ENCODE measurements around the gene SMIM1. TPM values are rescaled to one million over a fixed set of nuclear protein-coding genes. Genes with fewer than 3 reads are reported as not detected.

The SMIM1 gene
- polyA plus RNA-seq, 2 of the 4 experiments (the other 2 are of a cell fraction), result 0.67 to 1.1 TPM

GRCh38 chr1:3821908-3822307 is 49.4 kb downstream of the SMIM1 start:
- Histone ChIP-seq H3K4me3 (no peak overlapping the region), H3K27ac (no peak overlapping the region), H3K9me3 (no peaks in the 10 kb centered on the region), H3K4me2 (no peak overlapping the region), H3K4me1 (no peaks in the 10 kb centered on the region)
- CTCF ChIA-PET, result interaction anchor here (0.9 kb wide), 1 partner anchor 9 kb away, joined by 3 read pairs; no protein-coding TSS in a partner anchor
- POLR2A ChIA-PET, result no interaction called here
- WGBS (ENCODE audit: missing lambda C conversion rate), result 89% methylated on average over 15 of the region's 15 CpGs
- no peak for FAIRE-seq
- no peak for ATAC-seq
- TF ChIP-seq EHMT2 (IDR thresholded peaks at IDR 0.05; ENCODE audit: low read depth) (no peak), RARB (CRISPR knock-in tag; IDR thresholded peaks at IDR 0.05) (no peak), MYC (IDR thresholded peaks at IDR 0.05; ENCODE audit: borderline replicate concordance, low read length) (no peak)
- no peak for DNase-seq (ENCODE audit: low read depth in 1 of 2, low spot score in 1 of 2)

- 95% methylated on average over 13 of the region's 16 CpGs for WGBS (ENCODE audit: missing lambda C conversion rate)
- POLR2A ChIA-PET, result no interaction called here
- no peaks in the 10 kb centered on the region for H3K4me1 ChIP-seq
- CTCF ChIA-PET, result no interaction called here
- no peak for ATAC-seq
- TF ChIP-seq GATA3 (IDR thresholded peaks at IDR 0.05; ENCODE audit: borderline replicate concordance) (no peak), FOSB (CRISPR knock-in tag; IDR thresholded peaks at IDR 0.05) (no peak), REST (IDR thresholded peaks at IDR 0.05) (no peak), FOSL2 (IDR thresholded peaks at IDR 0.05) (no peak), FOSL2 (CRISPR knock-in tag; IDR thresholded peaks at IDR 0.05) (no peak), MAFK (IDR thresholded peaks at IDR 0.05; ENCODE audit: partially characterized antibody) (no peak), HDAC2 (IDR thresholded peaks at IDR 0.05) (no peak), CEBPB (IDR thresholded peaks at IDR 0.05) (no peak), EHMT2 (IDR thresholded peaks at IDR 0.05; ENCODE audit: low read depth) (no peak)
- no peaks in the 10 kb centered on the region for H3K9me3 ChIP-seq
- DNase-seq (ENCODE audit: low read depth in 1 of 2, low spot score in 1 of 2), result no peak
- H3K4me3 ChIP-seq, result no peak overlapping the region
- H3K4me2 ChIP-seq, result no peak overlapping the region
- FAIRE-seq, result no peak
- H3K27ac ChIP-seq, result no peak overlapping the region
These were observed 49.9 kb downstream of the SMIM1 start for GRCh38 chr1:3822421-3822820.

- H3K4me2 ChIP-seq, result no peak overlapping the region
- FAIRE-seq, result no peak
- ChIA-PET POLR2A (no interaction called here), CTCF (no interaction called here)
- ATAC-seq, result no peak
- H3K4me1 ChIP-seq, result no peaks in the 10 kb centered on the region
- no peaks in the 10 kb centered on the region for H3K9me3 ChIP-seq
- no peak overlapping the region for H3K27ac ChIP-seq
- no peak overlapping the region for H3K4me3 ChIP-seq
- DNase-seq (ENCODE audit: low read depth in 1 of 2, low spot score in 1 of 2), result no peak
- WGBS (ENCODE audit: missing lambda C conversion rate), result 76% methylated on average over 4 of the region's 8 CpGs
- TF ChIP-seq CHD4 (IDR thresholded peaks at IDR 0.05; ENCODE audit: borderline replicate concordance) (no peak), FOSB (CRISPR knock-in tag; IDR thresholded peaks at IDR 0.05) (no peak), CBX2 (IDR thresholded peaks at IDR 0.05; ENCODE audit: borderline replicate concordance, low read depth) (no peak), SMC3 (IDR thresholded peaks at IDR 0.05) (no peak), ZSCAN20 (CRISPR knock-in tag; IDR thresholded peaks at IDR 0.05) (no peak), NPAS2 (CRISPR knock-in tag; IDR thresholded peaks at IDR 0.05; ENCODE audit: borderline replicate concordance) (no peak), HOXA7 (CRISPR knock-in tag; IDR thresholded peaks at IDR 0.05) (no peak), RNF2 (IDR thresholded peaks at IDR 0.05; ENCODE audit: borderline replicate concordance, low read depth) (no peak), EHF (CRISPR knock-in tag; IDR thresholded peaks at IDR 0.05) (no peak), BHLHE40 (IDR thresholded peaks at IDR 0.05; ENCODE audit: low read depth, low read length) (no peak), HMGXB4 (CRISPR knock-in tag; IDR thresholded peaks at IDR 0.05; ENCODE audit: borderline replicate concordance) (no peak), POLR2AphosphoS2 (conservative IDR thresholded peaks at IDR 0.05; ENCODE audit: low read length) (no peak), RFX5 (IDR thresholded peaks at IDR 0.05) (no peak)
These were observed 52.1 kb downstream of the SMIM1 start for GRCh38 chr1:3824650-3825049.
